ENCODE data around the gene DGUOK.

Gene DGUOK

DNA sequence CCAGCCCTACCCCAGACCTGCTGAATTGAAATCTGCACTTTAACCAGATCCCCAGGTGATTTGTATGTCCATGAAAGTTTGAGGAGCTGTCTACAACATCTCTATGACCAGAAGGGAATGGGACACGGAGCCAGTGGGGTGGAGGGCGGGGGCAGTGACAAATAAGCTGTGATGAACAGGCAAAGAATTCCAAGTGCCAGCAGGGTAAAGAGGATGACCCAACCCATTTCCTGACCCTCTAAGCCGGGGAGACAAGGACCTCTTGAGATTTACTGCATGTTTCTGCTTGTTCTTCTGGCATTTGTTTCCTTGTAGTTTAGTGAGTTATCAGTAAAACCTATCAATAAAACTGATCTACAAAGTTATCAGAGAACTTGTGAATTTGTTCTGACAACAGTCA is 66.7 kb downstream of the DGUOK start:
- Histone ChIP-seq H3K27ac (ENCODE audit: low read depth, low read length) (no peak overlapping the region), H3K9ac (ENCODE audit: low read length) (no peak overlapping the region), H3K4me3 (ENCODE audit: low read length) (no peak overlapping the region), H3K27me3 (ENCODE audit: control insufficient read depth, insufficient read depth, low read length) (no peaks in the 10 kb centered on the region), H3K4me1 (ENCODE audit: control insufficient read depth, insufficient read depth, low read length) (no peaks in the 10 kb centered on the region), H3K36me3 (ENCODE audit: control insufficient read depth, insufficient read depth, low read length) (no peaks in the 10 kb centered on the region)

DNA sequence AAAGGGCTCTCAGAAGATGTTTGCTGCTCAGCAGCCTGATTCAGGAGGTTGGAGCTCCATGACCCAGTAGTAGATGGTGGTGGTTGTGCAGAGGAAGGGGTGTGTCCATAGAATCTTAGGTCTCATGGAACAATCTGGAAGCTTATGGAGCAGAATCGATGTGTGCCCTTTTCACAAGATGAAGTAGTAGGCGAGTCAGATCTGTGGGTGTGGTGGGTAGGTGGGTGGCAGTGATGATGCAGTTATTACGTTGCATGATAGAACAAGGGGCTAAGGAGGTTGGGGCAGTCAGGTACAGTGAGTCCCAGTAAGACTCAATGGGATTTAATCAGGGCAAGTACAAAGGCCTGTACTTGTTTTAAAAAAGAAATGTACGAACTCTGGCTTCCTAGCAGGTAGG is 67.1 kb downstream of the DGUOK start:
- H3K9ac ChIP-seq (ENCODE audit: low read length), result no peak overlapping the region
- no peak overlapping the region for H3K27ac ChIP-seq (ENCODE audit: low read depth, low read length)
- H3K4me3 ChIP-seq (ENCODE audit: low read length), result no peak overlapping the region
- H3K36me3 ChIP-seq (ENCODE audit: control insufficient read depth, insufficient read depth, low read length), result no peaks in the 10 kb centered on the region
- no peaks in the 10 kb centered on the region for H3K4me1 ChIP-seq (ENCODE audit: control insufficient read depth, insufficient read depth, low read length)
- no peaks in the 10 kb centered on the region for H3K27me3 ChIP-seq (ENCODE audit: control insufficient read depth, insufficient read depth, low read length)

DNA sequence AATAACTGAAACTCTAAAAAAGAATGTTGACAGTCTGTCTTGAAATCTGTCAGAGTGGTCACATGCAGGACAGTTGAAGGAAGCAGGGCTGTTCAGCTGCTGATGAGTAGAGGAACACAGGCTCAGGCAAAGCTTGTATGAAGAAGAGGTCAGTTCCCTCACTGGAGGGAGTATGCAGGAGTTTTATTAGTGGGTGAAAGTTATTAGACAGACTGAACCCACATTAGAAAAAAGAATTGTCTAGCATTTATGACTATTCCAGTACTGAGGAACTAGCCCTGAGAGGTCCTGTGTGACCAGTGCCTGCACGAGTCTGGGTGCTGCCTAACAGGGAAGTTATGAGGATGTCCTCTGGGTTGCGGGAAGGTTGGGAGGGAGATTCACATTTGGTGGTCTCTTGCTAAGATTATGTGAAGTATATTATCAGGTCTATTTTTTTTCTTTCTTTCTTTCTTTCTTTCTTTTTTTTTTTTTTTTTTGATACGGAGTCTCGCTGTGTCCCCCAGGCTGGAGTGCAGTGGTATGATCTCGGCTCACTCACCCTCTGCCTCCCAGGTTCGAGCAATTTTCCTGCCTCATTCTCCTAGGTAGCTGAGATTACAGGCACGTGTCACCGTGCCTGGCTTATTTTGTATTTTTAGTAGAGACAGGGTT is 67.6 kb downstream of the DGUOK start:
- H3K27ac ChIP-seq (ENCODE audit: low read depth, low read length), result no peak overlapping the region
- H3K9ac ChIP-seq (ENCODE audit: low read length), result no peak overlapping the region
- H3K27me3 ChIP-seq (ENCODE audit: control insufficient read depth, insufficient read depth, low read length), result no peaks in the 10 kb centered on the region
- H3K4me1 ChIP-seq (ENCODE audit: control insufficient read depth, insufficient read depth, low read length), result no peaks in the 10 kb centered on the region
- H3K36me3 ChIP-seq (ENCODE audit: control insufficient read depth, insufficient read depth, low read length), result no peaks in the 10 kb centered on the region
- H3K4me3 ChIP-seq (ENCODE audit: low read length), result no peak overlapping the region

DNA sequence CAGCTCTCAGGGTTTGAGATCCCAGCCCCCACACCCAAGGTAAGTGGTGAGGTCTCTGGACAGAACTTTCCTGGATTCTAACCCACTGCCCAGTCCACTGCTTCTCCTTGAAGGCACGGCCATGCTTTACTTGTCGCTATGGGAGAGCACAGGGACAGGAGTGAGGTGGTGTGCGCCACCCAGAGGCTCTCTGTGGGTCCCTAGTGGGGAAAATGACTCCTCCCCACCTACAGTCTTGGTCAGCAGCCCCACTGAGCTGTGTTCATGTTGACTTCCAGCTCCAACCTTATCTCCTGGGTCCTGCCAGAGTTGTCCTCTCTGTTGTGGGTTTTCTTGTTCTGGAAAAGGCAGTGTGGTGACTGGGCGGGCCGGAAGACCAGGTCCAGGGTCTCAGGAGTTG is 69.1 kb downstream of the DGUOK start:
- Histone ChIP-seq H3K9ac (ENCODE audit: low read length) (no peak overlapping the region), H3K4me3 (ENCODE audit: low read length) (no peak overlapping the region), H3K27ac (ENCODE audit: low read depth, low read length) (no peak overlapping the region), H3K4me1 (ENCODE audit: control insufficient read depth, insufficient read depth, low read length) (no peaks in the 10 kb centered on the region), H3K27me3 (ENCODE audit: control insufficient read depth, insufficient read depth, low read length) (no peaks in the 10 kb centered on the region), H3K36me3 (ENCODE audit: control insufficient read depth, insufficient read depth, low read length) (no peaks in the 10 kb centered on the region)

DNA sequence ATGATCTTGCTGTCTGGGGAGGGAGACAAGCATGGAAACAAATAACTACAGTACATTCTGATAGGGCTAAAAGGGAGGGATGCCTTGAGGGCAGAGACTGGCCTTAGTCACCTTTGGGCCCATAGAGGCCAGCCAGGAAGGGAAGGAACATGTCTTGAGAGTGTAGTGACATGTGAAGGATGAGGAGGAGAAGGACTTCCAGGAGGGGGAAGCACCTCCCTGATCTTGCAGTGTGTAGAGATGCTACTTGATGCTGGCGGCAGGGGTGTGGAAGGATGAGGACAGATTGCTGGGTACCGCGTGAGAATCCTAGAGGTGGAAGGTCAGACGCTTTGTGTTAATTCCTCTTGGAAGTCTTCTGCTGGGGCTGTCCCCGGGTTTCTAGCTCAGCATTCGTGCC is 71.1 kb downstream of the DGUOK start:
- Histone ChIP-seq H3K9ac (ENCODE audit: low read length) (no peak overlapping the region), H3K4me3 (ENCODE audit: low read length) (no peak overlapping the region), H3K4me1 (ENCODE audit: control insufficient read depth, insufficient read depth, low read length) (no peaks in the 10 kb centered on the region)

DNA sequence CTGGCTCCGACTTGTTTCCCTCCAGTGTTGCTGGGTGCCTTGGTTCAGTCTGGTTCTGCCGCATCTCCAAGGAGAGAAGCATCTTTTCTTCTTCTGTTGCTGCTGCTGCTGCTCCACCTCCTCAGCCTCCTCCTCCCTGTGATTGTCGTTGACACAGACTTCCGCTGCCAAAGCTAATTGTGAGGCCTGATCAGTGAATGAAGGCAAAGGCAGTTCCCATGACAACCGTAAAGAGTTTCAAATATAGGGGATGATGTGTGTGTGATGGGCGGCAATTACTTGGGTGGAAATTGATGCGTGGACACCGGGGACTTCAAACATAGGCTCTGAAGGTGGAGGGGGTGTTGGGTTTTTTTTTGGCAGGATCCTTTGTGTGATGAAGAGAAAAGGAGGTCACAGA is 71.8 kb downstream of the DGUOK start:
- no peak overlapping the region for H3K9ac ChIP-seq (ENCODE audit: low read length)
- H3K4me1 ChIP-seq (ENCODE audit: control insufficient read depth, insufficient read depth, low read length), result no peaks in the 10 kb centered on the region
- no peak overlapping the region for H3K27ac ChIP-seq (ENCODE audit: low read depth, low read length)
- no peaks in the 10 kb centered on the region for H3K36me3 ChIP-seq (ENCODE audit: control insufficient read depth, insufficient read depth, low read length)
- no peak overlapping the region for H3K4me3 ChIP-seq (ENCODE audit: low read length)
- no peaks in the 10 kb centered on the region for H3K27me3 ChIP-seq (ENCODE audit: control insufficient read depth, insufficient read depth, low read length)

More for the DNA sequence above, 71.1 kb downstream of the DGUOK start:
- no peak overlapping the region for H3K27ac ChIP-seq (ENCODE audit: low read depth, low read length)
- H3K36me3 ChIP-seq (ENCODE audit: control insufficient read depth, insufficient read depth, low read length), result no peaks in the 10 kb centered on the region
- H3K27me3 ChIP-seq (ENCODE audit: control insufficient read depth, insufficient read depth, low read length), result no peaks in the 10 kb centered on the region

DNA sequence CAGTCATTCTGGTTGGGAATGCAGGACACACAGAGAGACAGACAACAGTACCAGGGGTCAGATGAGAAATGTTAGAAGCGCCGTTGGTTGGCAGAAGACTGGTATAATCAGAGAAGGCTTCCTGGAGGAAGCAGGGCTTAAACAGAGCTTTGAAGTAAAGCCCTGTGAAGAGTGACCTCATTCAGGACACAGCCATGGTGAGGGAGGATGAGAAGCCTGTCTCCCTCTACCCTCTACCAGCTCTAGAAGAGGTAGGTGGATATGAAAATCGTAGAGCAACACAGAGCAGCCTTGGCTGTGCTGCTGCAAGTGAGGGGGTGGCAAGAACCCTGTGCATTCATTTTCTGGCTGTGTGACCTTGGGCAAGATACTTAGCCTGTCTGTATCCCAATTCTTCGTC is 72.3 kb downstream of the DGUOK start:
- Histone ChIP-seq H3K9ac (ENCODE audit: low read length) (no peak overlapping the region), H3K4me1 (ENCODE audit: control insufficient read depth, insufficient read depth, low read length) (no peaks in the 10 kb centered on the region), H3K27me3 (ENCODE audit: control insufficient read depth, insufficient read depth, low read length) (no peaks in the 10 kb centered on the region)

DNA sequence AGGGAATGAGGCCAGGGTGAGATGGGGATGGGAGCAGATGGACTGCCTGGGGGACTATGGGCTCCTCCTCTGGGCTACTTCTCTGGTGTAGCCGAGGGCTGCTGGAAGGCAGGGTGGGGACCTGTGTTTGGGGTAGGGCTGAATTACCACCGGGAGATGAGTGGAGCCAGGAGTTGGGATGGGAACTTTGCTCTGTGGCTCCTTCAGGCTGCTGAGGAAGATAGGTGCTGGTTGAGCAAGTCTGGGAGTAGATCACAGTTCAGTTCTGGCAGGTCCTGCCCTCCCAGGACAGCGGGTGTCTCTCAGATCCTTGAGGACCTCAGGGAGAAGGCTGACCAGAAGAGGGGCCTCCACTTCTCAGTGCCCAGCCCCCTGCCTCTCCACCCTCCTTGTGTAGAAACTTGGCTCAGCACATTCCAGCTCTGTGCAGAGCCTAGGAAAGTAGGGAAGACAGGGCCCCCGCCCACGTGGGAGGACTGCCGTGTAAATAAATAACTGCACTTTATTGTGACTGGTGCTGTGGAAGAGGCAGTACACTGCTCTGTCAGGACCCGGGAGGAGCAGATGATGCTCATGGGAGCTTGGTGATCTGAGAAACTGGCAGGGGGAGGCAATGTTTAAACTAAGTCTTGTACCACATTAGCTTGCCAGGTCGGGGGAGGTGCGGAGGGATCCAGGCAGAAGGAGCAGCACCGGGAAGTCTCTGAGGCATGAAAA is 73.4 kb downstream of the DGUOK start:
- no peaks in the 10 kb centered on the region for H3K27me3 ChIP-seq (ENCODE audit: control insufficient read depth, insufficient read depth, low read length)
- H3K36me3 ChIP-seq (ENCODE audit: control insufficient read depth, insufficient read depth, low read length), result no peaks in the 10 kb centered on the region
- H3K4me3 ChIP-seq (ENCODE audit: low read length), result no peak overlapping the region
- H3K27ac ChIP-seq (ENCODE audit: low read depth, low read length), result no peak overlapping the region
- H3K4me1 ChIP-seq (ENCODE audit: control insufficient read depth, insufficient read depth, low read length), result no peaks in the 10 kb centered on the region
- H3K9ac ChIP-seq (ENCODE audit: low read length), result no peak overlapping the region

More for the DNA sequence above, 72.3 kb downstream of the DGUOK start:
- H3K4me3 ChIP-seq (ENCODE audit: low read length), result no peak overlapping the region
- H3K36me3 ChIP-seq (ENCODE audit: control insufficient read depth, insufficient read depth, low read length), result no peaks in the 10 kb centered on the region
- no peak overlapping the region for H3K27ac ChIP-seq (ENCODE audit: low read depth, low read length)

DNA sequence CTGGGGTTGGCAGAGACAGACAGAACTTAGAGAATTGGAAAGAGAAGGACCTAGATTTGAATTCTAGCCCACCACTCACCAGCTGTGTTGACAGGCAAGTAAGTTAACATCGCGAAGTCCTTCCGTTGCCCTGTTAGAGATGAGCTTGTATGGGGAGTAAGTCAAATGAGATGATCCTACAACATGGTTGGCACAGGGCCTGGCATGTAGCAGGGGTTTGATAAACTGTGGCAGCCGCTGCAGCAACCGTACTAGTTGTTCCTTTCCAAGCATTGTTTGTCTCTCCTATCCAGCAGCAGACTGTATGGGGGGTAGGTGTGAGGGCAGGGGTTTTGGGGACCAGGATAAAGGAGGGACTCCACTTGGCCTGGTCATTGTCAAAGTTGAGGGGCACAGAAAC is 74.0 kb downstream of the DGUOK start:
- Histone ChIP-seq H3K27ac (ENCODE audit: low read depth, low read length) (no peak overlapping the region), H3K4me3 (ENCODE audit: low read length) (no peak overlapping the region), H3K36me3 (ENCODE audit: control insufficient read depth, insufficient read depth, low read length) (no peaks in the 10 kb centered on the region), H3K4me1 (ENCODE audit: control insufficient read depth, insufficient read depth, low read length) (no peaks in the 10 kb centered on the region), H3K9ac (ENCODE audit: low read length) (no peak overlapping the region), H3K27me3 (ENCODE audit: control insufficient read depth, insufficient read depth, low read length) (no peaks in the 10 kb centered on the region)

DNA sequence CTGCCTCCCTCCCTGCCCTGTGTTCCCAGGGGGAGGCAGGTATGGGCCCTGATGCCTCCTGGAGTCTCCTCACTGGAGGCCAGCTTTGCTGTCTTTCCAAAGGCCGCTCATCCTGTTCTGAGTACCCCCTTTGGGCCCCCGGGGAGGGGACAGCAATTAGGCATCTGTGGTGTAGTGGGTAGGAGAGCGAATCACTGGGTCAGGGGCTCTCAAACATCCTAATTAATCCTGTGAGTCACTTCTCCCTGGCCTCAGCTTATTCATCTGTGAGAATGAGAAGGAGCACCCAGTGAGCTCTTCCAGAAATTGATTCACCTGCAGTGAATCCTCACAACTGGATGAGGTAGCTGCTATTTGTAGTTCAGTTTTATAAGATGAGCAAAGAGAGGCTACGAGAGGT is 74.4 kb downstream of the DGUOK start:
- H3K4me1 ChIP-seq (ENCODE audit: control insufficient read depth, insufficient read depth, low read length), result peaks cover 2% of the 10 kb centered on the region
- H3K4me3 ChIP-seq (ENCODE audit: low read length), result no peak overlapping the region
- H3K36me3 ChIP-seq (ENCODE audit: control insufficient read depth, insufficient read depth, low read length), result no peaks in the 10 kb centered on the region
- no peak overlapping the region for H3K27ac ChIP-seq (ENCODE audit: low read depth, low read length)
- no peaks in the 10 kb centered on the region for H3K27me3 ChIP-seq (ENCODE audit: control insufficient read depth, insufficient read depth, low read length)
- no peak overlapping the region for H3K9ac ChIP-seq (ENCODE audit: low read length)

DNA sequence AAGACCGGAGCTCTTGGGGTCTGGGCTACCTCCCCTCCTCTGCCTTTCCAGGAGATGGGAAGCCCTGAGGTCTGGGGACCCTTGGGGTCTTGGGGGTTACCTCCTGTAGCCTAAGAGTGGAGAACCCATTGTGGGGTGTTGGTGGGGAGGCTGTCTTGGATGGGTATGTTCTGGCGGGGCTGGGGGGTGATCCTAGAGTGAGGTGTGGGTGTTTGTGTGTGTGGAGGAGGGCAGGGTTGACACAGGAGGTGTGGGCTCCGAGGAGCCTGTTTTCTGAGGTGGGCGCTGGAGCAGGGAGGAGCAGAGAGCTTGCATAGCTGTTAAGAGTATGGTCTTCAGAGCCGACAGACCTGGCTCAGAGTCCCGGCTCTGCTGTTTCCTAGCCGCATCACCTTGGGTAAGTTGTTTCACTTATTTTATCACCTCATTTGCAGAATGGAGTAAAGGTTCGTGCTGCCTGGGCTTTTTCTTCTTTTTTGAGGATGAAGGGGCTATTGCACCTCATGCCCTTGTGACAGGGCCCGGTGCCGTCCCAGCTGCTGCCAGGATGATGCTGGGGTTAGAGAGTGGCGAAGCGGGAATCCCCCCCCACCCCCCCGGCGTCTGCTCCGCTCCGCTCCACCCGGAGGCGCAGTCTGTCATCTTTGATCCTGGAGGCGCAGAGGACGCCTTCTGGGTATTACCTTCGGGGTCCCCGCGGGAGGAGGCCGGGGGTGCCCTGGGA is 75.3 kb downstream of the DGUOK start:
- Histone ChIP-seq H3K36me3 (ENCODE audit: control insufficient read depth, insufficient read depth, low read length) (no peaks in the 10 kb centered on the region), H3K9ac (ENCODE audit: low read length) (no peak overlapping the region), H3K4me3 (ENCODE audit: low read length) (peak overlapping the region; percentile 59), H3K4me1 (ENCODE audit: control insufficient read depth, insufficient read depth, low read length) (peaks cover 2% of the 10 kb centered on the region), H3K27ac (ENCODE audit: low read depth, low read length) (no peak overlapping the region), H3K27me3 (ENCODE audit: control insufficient read depth, insufficient read depth, low read length) (no peaks in the 10 kb centered on the region)

DNA sequence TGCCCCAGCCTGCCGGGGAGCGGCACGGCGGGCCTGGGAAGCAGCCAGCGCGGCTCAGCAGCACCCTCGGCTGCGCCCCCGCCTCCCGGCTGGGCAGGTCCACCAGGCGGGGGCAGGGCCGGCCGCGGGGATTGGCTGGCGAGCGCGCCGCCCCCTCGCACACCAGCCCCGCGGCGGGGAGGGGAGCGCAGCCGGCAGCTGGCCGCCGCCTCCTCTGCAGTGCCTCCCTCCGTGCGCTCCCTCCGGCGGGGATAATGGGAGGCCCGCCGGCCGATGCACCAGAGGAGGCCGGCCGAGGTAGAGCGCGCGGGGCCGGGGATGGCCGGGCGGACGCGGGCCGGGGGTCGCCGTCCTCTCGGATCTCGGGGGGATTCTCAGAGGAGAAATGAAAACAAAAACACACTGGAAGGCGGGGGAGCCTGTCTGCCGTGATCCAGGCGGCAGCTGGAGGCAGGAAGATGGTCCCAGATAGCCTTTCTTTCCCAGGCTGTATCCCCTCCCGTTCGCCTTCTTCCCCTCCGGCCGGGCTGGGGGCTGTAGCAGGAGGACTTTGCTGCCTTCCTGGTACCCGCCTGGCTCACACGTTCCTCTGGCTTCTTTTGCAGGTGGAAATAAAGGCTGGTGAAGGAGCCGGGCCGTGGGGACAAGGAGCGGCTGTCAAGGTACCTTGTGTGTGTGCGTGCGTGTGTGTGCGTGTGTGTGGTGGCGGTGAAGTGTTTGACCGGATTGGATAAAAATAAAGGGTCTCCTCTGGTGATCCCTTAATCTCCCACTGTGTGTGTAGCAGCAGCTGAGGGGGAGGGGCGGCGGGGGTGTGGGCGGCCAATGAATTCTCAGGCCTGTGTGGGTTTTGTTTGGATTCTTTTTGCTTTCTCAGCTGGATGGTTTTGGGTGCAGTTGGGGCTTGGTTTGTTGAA is 76.1 kb downstream of the DGUOK start:
- Histone ChIP-seq H3K4me3 (ENCODE audit: low read length) (peak overlapping the region; percentile 81), H3K4me1 (ENCODE audit: control insufficient read depth, insufficient read depth, low read length) (peaks cover 2% of the 10 kb centered on the region), H3K27me3 (ENCODE audit: control insufficient read depth, insufficient read depth, low read length) (no peaks in the 10 kb centered on the region), H3K9ac (ENCODE audit: low read length) (peak overlapping the region; percentile 33), H3K27ac (ENCODE audit: low read depth, low read length) (no peak overlapping the region), H3K36me3 (ENCODE audit: control insufficient read depth, insufficient read depth, low read length) (no peaks in the 10 kb centered on the region)

All from rectal smooth muscle tissue (tissue), 1 donor.